Measurements from ENCODE around the gene GIGYF2.

GRCh38 chr2:232901736-232902578, 204.8 kb downstream of the GIGYF2 start:
- TF ChIP-seq POLR2A (IDR thresholded peaks at IDR 0.05; ENCODE audit: low read depth) (no peak), POLR2AphosphoS5 (IDR thresholded peaks at IDR 0.05) (no peak), EP300 (IDR thresholded peaks at IDR 0.05) (no peak)
- TF ChIP-seq, protein P1, sequence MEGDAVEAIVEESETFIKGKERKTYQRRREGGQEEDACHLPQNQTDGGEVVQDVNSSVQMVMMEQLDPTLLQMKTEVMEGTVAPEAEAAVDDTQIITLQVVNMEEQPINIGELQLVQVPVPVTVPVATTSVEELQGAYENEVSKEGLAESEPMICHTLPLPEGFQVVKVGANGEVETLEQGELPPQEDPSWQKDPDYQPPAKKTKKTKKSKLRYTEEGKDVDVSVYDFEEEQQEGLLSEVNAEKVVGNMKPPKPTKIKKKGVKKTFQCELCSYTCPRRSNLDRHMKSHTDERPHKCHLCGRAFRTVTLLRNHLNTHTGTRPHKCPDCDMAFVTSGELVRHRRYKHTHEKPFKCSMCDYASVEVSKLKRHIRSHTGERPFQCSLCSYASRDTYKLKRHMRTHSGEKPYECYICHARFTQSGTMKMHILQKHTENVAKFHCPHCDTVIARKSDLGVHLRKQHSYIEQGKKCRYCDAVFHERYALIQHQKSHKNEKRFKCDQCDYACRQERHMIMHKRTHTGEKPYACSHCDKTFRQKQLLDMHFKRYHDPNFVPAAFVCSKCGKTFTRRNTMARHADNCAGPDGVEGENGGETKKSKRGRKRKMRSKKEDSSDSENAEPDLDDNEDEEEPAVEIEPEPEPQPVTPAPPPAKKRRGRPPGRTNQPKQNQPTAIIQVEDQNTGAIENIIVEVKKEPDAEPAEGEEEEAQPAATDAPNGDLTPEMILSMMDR (IDR thresholded peaks at IDR 0.05): no peak

Measured in esophagus muscularis mucosa (tissue), 4 donors.